Endometrial microvascular endothelial cells (primary cell): ENCODE data around the gene MBD4. TPM values are rescaled to one million over a fixed set of nuclear protein-coding genes. Genes with fewer than 3 reads are reported as not detected.

Source experiments
- in situ Hi-C: cut with HindIII; loops from 2 replicates; pipeline ENCODE4 v1.10.0; 2017; ENCODE audit warnings: low sequenced_read_pairs, low pct_unique_long_range_greater_than_20kb; ENCODE audit errors: inconsistent ontology term
- total RNA-seq: library from RNA; depleted of rRNA; stranded (reverse); fragments of >200 nt; gene quantifications from one replicate; pipeline ENCODE4 v1.2.3, GENCODE V29; 2015; ENCODE audit errors: inconsistent ontology term

Gene MBD4
- total RNA-seq, 1 donor from 2014 or later: 28.1 TPM

DNA sequence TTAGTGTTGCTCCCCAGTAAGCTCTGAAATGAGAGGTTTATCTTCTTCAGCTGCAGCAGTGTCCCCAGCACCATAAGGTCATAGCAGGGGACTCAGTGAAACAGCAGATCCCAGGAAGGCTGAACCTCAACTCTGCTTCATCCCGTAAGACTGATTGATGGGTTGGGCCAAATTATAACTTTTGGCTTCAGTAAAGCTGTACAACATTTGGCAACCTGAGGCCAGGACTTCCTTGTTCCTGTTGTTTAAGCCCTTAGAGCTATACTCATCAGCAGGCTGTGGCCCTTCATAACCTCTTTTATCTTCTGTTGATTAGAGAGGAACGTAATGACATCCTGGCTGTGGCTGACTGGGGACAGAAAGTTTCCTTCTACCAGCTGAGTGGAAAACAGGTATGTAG lies 29.3 kb upstream of the MBD4 start:
- in situ Hi-C loops: no loop called here

- in situ Hi-C loops: no loop called here
These were observed 28.2 kb upstream of the MBD4 start for GRCh38 chr3:129467932-129468331.

GRCh38 chr3:129463716-129464115 lies 24.0 kb upstream of the MBD4 start:
- in situ Hi-C loops: no loop called here

- in situ Hi-C loops: no loop called here
These were observed 23.3 kb upstream of the MBD4 start for GRCh38 chr3:129463094-129463493.

GRCh38 chr3:129462361-129462968 lies 22.7 kb upstream of the MBD4 start:
- in situ Hi-C loops: no loop called here

- in situ Hi-C loops: no loop called here
These were observed 21.9 kb upstream of the MBD4 start for GRCh38 chr3:129461461-129462146.

- in situ Hi-C loops: no loop called here
These were observed 21.3 kb upstream of the MBD4 start for GRCh38 chr3:129461022-129461421.

DNA sequence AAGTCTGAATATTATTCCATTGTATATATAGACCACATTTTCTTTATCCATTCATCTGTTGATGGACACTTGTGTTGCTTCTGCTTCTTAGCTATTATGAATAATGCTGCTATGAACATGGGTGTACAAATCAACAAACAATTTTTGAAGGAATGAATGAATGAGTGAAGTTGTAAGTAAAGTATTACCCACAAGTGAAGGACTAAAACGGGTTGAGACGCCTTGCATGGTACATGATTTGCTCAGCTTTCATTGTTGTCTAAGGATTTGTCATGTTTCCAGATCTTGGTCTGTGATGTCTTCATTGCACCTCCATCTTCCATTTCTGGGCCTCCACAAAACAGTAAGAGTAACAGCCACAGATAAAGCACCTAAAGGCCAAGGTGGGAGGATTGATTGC lies 20.8 kb upstream of the MBD4 start:
- in situ Hi-C loops: no loop called here

DNA sequence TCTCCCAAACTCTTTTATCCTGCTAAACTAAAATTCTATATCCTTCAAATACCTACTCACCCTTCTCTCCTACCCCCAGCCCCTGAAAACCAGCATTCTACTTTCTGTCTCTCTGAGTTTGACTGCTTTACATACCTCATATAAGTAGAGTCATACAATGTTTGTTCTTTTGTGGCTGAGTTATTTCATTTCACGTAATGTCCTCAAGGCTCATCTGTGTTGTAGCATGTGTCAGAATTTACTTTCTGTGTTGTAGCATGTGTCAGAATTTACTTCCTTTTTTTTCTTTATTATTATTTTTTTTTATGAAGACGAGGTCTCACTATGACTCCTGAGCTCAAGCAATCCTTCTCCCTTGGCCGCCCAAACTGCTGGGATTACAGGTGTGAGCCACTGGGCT lies 20.4 kb upstream of the MBD4 start:
- in situ Hi-C loops: no loop called here

DNA sequence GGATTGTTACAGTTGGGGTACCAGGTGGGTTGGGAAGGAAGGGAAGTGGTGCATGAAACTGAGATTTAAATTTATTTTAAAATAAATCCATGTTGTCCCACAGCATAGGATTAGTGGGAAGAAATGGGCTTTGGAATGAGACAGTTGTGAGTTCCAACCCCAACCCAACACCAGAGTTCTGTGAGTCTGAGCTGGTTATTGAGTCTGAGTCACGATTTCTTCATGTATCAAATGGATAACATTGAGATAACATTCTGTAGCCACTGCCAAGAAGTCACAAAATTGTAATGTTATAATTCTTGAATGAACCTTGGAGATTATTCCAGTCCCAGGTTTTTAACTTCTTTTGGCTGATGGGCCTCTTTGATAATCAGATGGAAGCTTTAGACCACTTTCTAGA lies 14.0 kb upstream of the MBD4 start:
- in situ Hi-C loops: no loop called here

- in situ Hi-C loops: no loop called here
These were observed 9.7 kb upstream of the MBD4 start for GRCh38 chr3:129449279-129450115.

GRCh38 chr3:129448186-129448895 lies 8.6 kb upstream of the MBD4 start:
- in situ Hi-C loops: no loop called here

GRCh38 chr3:129446926-129447325 lies 7.2 kb upstream of the MBD4 start:
- in situ Hi-C loops: no loop called here

DNA sequence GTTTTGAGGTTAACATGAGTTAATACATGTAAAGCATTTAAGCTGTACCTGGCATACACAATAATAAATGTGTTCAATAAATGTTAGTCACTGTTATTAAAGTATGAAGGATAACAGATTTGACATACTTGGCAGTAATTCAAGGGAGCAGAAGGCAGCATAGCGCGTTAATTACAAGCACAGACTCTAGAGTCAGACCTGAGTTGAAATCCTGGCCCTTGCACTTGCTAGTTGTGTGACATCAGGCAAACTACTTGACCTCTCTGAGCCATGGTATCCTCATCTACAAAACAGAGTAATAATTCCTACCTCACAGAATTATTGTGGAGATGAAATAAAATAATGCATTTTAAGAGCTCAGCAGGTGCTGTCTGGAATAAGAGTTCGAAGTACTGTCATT lies 5.7 kb upstream of the MBD4 start:
- in situ Hi-C loops: no loop called here

- in situ Hi-C loops: no loop called here
These were observed 3.2 kb upstream of the MBD4 start for GRCh38 chr3:129442947-129443346.

DNA sequence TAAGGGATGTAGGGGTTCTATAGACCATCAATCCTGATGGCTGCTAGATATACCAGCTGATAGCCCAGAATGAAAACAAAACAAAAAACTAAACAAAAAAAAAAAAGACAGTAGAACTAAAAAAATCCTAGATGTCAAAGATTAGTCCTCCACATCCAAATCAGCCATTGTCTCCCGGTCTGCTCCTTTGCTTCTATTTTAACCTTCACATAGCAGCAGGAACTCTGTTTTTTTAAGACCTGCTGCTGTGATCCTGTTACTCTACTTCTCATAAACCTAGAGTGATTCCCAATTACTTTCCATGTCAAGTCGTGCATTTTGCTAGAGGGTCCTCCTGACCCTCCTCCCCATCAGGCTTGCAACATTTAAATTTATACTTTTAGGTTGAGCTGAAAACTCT lies 2.7 kb upstream of the MBD4 start:
- in situ Hi-C loops: no loop called here

GRCh38 chr3:129441782-129442181 lies 2.0 kb upstream of the MBD4 start:
- in situ Hi-C loops: no loop called here

- in situ Hi-C loops: no loop called here
These were observed 1.5 kb upstream of the MBD4 start for GRCh38 chr3:129441215-129441614.

DNA sequence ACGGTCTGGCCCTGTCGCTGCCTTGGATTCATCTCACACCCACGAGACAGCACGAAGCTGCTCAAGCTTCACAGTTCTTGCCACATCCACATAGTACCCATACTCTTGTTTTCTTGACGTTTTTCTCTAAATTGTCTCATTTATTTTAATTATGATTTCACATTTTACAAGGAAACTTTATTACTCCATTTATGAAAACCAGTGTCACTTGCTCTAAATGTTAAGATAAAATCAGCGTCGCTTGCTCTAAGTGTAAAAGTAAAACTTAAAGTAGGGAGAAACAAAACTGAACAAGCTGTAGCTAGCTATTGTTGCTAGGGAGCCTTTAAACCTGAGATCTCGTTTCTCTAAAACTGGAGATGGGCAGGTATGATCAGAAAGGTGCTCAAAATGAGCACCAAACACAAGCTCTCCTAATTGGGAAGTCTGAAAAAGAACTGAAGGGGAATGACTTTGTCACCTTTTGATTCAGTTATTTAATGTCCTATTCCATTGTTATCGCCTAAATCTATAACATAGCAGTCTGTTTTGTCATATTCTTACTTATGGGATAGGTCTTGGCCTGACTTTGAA lies 956 bp upstream of the MBD4 start:
- in situ Hi-C loops: no loop called here
